Measurements from ENCODE around the gene TEX9.
"Not testable (repeated sequence)": the region's sequence is repeated elsewhere in the genome, so short reads cannot be mapped to it uniquely, and the experiment has no call there.

The TEX9 gene

DNA sequence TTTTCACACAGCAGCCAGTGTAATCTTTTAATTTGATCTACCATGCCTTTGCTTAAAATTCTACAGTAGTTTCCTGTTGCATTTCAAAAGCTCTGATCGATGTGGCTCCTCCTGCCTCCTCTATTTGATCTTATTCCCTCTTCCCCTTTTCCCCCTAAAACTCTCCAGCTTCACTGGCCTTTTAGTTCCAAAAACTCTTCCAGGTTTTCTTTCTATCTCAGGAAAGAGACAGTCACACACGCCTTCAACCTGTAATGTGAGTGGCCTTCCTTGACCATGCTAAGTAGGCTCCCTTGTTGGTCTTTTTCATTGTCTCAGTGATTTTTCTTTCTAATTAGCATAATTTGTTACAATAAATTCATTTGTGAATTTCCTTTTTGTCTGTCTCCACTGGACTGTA lies 985 bp downstream of the TEX9 start:
- DNase-seq: no peak

DNA sequence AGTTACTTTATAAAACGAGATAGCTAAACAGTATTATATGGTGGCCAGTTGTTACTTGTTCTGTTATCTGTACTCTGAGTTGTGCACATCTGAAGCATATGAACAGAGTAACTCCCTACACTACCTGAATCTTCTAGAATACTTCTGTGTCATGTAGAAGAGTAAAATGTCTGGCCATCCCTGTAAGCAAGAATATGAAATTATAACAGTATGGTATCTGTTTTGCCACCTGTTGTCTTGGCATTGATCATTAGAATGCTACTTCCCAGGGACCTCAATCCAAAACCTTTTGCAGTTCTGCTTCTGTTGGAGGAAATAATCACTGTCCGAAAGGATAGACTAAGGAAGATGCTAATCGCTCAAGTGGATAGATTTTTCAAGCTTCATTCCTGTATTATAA lies 1.9 kb downstream of the TEX9 start:
- no peak for DNase-seq

DNA sequence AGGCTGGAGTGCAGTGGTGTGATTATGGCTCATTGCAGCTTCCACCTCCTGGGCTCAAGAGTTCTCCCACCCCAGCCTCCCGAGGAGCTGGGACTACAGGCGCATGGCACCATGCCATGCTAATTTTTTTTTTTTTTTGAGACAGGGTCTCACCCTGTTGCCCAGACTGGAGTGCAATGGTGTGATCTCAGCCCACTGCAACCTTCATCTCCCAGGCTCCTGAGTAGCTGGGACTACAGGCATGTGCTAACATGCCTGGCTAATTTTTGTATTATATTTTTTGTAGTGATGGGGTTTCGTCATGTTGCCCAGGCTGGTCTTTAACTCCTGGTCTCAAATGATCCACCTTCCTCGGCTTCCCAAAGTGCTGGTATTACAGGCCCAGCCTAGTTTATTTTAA lies 4.0 kb downstream of the TEX9 start:
- no peak for DNase-seq

DNA sequence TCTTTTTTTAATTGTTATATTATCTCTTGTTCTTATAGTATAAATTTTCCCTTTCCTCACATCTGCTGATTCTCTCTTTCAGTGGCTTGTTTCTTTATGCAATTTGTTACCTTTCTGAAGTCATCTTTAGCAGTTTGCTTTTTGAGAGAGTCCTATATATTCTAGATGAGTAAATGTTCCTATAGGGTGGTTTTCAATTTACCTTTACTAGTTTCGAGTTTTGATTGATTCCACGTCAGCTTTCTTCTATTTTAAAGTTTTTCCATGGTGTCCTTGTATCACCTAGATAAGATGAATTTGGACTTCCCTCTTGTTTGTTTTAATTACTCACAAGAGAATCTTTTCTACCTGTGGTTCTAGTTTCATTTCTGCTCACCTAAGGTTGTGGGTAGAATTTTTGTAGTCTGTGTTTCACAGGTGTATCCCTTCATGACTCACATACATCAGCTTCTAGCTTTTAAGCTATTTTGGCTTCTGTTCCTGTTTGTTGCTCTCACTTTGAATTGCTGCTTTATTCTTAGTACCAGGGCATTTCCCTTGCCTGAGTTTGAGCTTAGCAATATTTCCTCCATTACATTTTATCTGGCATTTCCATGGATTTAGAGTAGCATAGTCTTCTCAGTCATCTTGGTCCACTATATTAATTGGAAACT lies 6.4 kb downstream of the TEX9 start:
- no peak for DNase-seq

DNA sequence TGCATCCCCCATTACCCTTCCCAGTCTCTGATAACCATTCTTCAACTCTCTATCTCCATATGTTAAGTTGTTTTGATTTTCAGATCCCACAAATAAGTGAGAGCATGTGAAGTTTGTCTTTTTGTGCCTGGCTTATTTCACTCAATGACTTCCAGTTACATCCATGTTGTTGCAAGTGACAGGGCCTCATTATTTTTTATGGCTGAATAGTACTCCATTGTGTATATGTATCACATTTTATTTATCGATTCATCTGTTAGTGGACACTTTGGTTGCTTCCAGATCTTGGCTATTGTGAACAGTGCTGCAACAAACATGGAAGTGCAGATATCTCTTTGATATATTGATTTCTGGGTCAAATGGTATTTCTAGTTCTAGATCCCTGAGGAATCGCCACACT lies 9.5 kb downstream of the TEX9 start:
- not testable (repeated sequence) for DNase-seq

DNA sequence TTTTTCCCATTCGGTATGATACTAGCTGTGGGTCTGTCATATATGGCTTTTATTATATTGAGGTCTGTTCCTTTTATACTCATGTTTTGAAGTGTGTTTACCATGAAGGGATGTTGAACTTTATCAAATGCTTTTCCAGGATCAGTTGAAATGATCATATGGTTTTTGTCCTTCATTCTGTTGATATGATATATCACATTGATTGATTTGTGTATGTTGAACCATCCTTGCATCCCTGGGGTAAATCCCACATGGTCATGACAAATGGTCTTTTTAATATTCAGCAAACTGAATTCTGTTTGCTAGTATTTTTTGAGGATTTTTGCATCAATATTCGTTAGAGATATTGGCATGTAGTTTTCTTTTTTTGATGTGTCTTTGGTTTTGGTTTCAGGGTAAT lies 12.6 kb downstream of the TEX9 start:
- DNase-seq: not testable (repeated sequence)

DNA sequence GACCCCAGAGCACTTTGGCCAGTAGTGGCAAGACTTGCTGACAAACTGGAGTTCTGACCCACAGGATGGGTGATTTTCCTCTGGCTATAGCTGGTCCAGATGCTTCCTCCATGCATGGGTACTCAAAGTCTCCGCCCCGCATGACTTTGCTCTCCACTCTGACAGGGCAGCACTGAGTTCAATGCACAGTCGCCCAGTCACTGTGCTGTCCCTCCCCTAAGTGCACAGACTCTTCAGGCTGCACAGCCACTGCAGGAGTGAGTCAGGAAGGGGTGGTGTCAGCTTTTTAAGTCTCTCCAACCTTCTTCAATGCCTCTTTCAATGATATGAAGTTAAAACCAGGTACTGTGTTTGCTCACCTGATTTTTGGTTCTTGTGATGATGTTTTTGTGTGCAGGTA lies 17.8 kb downstream of the TEX9 start:
- no peak for DNase-seq

DNA sequence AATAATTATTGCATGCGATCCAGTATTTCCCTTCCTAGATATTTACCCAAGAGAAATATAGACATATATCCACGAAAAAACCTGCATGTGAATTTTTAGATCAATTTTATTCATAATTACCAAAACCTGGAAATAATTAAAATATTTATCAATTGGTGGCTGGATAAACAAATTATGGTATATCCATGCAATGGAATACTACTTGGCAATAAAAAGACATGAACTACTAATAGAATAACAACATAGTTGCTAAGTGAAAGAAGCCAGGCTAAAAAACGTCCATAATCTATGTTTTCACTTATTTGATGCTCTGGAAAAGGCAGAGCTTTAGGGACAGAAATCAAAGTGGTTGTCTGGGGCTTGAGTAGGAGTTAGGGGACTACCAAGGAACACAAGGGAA lies 20.7 kb downstream of the TEX9 start:
- no peak for DNase-seq

DNA sequence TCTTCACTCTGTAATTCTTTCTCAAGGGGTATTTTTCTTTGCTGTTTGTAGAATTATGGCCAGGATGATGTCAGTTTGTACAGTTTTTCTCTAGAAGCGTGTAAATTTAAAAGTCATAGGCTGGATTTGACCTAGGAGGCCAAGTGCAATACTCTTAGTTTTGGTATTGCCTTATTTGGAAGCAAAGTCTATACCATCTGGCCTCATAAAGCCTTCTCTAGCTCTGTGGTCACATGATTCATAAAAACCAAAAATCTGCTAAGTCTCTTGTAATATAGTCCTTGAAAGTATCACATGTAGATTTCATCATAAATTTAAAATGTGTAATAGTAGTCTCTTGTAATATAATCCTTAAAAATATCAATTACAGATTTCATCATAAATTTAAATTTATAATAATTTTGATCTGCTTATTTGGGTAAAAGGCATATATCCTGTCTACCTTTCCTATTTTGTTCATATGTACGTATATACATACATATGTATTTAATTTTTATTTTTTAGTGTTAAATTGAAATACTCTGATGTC lies 25.6 kb downstream of the TEX9 start:
- DNase-seq: no peak

DNA sequence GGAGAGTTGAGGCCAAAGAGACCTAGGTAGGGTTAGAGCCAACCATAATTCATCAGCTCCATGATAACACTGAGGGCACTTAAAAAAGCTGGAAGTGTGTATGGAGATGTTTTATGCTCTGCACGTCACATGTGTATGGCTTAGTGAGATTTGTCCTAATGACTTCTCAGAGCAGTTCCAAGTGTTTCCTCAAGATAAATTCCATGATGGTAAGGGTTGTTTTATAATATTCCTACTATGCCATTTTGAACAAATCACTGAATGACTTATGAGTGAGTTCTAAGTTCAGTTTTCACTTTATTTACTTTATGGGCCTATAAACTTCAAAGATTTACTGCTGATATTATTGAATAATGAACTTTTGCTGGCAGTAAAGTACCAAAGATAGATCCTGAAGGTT lies 28.1 kb downstream of the TEX9 start:
- DNase-seq: no peak

DNA sequence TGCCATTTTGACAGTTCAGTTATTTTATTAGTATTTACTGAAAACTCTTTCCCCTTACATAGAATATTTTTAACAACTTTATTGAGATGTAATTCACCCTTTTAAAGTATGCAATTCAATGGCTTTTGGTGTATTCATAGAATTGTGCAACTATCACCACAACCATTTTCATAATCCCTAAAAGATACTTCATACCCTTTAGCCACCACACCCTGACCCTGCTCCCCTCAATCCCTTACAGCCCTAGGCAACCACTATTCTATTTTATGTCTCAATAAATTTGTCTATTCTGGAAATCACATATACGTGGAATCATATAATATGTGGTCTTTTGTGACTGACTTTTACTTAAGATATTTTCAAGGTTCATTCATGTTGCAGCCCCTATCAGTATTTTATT lies 29.7 kb downstream of the TEX9 start:
- DNase-seq: no peak

DNA sequence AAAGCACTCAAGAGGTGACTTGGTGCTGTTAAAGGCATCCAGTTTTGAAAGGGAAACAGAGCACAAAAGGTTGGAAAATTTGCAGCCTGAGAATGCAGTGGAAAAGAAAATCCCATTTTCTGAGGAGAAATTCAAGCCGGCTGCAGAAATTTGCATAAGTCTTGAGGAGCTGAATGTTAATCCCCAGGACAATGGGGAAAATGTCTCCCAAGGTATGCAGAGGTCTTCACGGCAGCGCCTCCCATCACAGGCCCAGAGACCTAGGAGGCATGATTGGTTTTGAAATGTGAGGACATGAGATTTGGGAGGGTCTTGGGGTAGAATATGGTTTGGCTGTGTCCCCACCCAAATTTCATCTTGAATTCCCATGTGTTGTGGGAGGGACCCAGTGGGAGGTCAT lies 32.1 kb downstream of the TEX9 start:
- DNase-seq: not testable (repeated sequence)

DNA sequence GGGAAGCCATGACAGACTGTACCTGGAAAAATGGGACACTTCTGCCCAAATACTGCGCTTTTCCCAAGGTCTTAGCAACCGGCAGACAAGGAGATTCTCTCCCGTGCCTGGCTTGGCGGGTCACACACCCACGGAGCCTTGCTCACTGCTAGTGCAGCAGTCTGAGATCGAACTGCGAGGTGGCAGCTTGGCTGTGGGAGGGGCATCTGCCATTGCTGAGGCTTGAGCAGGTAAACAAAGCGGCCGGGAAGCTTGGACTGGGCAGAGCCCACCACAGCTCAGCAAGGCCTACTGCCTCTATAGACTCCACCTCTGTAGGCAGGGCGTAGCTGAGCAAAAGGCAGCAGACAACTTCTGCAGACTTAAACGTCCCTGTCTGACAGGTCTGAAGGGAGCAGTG lies 34.0 kb downstream of the TEX9 start:
- DNase-seq: not testable (repeated sequence)

DNA sequence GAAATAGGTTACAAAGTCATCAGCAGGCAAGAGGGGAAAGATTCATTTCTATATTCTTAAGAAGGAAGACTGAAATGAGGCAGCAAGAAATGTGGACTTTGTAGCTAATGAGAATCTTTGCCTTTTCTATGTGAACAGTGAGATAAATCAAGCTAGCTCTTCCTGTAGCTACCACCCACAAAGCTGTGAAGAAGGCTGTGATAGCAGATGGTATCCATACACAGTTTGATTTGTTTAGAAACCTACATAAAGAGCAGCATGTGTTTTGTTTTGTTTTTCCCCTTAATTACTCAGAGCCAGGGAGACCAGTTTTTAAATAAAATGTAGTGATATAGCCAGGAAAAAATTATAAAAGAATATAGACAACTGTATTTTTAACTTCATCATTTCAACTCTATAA lies 45.5 kb downstream of the TEX9 start:
- no peak for DNase-seq

DNA sequence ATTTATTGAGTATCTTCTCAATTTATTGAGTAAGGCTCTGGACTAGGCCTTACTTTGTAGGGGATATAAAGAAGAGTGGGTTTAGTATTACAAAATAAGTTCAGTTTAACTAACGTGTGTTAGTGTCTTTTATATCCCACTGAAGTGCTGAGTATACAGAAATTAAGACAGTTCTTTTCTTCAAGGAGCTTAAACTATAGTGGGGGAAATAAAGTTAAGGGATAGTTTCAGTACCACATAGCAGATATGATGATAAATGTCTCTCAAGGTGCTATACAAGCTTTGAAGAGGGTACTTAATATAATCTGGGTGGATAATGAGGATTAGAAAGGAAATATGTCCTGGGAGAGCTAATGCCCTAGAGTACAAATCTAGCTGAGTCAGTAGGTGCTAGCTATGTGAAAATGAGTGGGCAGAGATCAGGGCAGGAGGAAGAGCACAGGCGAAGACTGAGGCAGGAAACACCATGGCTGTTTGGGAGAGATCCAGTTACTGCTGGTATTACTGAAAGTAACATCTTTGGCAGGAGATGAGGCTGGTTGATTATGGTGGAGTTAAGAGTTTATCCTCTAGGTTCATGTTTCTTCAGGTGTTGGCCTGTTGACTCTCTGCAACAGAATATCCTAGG lies 46.0 kb downstream of the TEX9 start:
- DNase-seq: no peak

DNA sequence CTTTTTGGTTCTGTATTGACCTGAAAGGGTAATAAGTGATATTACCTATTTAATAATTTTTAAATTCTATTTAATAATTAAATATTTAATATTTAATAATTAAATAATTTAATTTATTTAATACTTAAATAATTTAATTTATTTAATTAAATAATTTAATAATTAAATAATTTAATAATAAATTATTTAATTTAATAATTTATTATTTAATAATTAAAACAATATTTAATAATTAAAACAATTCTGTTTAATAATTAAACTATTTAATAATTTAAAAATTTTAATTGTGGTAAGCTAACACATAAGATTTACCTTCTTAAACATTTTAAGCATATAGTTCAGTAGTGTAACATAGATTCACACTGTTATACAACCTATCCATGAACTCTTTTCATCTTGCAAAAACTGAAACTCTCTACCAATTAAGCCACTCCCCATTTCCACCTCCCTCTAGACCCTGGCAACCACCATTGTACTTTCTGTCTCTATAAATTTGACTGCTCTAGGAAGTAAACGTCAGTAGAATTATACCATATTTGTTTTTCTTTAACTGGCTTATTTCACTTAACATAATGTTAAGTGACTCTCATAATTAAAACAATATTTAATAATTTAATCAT lies 48.0 kb downstream of the TEX9 start:
- not testable (repeated sequence) for DNase-seq

DNA sequence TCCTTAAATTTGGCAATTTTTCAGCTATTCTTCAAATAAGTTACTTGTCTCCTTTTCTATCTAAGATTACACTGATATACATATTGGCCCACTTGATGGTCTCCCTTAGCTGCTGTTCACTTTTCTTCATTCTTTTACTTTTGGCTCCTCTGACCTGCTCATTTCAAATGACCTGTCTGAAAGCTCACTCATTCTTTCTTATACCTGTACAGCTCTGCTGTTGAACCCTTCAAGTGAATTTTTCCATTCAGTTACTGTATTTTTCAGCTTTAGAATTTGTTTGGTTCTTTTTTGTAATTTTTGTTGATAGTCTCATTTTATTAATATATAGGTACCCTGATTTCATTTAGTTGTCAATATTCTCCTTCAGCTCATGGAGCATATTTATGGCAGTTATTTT lies 60.0 kb downstream of the TEX9 start:
- DNase-seq: no peak

DNA sequence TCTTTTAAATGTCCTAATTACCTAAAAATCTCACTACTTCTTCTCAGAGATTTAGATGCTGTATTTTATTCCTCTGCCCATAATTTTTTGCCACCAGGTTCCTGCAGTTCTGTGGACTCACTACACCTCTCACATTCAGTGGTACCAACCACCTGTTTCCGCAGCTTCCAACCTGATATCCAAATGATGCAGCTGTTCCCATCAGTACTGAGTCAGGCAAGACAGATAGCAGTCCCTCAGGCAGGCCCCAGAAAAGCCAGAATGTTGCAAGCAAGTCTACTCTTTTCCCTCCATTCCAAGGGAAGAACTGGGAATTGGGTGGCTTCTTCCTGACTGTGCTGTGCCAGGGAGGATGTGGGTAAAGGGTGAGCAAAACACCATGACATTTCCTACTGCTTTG lies 60.8 kb downstream of the TEX9 start:
- no peak for DNase-seq

DNA sequence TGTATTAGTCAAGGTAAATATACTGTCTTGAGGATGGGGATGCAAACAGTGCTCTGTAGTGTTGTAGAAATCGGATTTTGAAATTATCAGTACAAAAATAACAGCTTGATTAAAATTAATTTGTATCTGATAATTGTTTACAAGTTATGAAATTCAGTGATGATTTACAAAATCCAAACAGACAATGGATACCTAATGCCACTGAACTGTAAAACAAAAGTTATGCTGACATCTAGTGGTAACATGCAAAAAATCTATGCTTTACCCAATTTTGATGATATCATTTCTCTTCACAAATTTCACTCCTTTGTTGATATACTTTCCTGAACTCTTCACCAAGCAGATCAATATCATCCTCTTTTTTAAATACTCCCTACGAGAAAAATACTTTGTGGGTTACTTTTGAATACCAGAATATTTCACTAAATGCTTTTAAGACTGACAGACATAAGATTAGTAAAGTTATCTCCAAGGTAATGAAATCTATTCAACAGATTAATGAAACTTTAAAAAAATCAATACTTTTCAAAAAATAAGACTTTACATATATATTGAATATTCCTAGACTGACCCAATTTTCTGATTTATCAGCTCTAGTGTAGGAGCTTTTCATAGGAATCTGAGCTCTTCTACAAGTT lies 63.7 kb downstream of the TEX9 start:
- DNase-seq: peak in 3 of 4 experiments; percentile 0 to 67 (median 59)

DNA sequence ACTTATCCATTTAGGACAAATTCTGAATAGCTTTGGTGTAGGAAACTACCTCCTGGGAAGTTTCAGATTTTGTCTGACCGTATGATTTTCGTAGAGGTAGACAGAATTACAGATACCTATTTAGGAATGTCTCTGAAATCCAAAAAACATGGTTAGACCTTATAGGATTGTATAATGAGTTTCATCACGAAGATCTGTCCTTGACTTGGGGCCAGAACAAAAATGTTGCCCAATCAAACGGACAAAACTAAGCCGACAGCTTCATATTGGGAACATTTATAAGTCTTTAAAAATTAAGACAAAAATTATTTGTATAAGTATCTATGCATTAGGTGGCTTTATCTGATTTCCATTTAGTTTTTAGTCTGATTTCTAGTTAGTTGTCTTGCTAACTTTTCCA lies 67.1 kb downstream of the TEX9 start:
- no peak for DNase-seq

DNA sequence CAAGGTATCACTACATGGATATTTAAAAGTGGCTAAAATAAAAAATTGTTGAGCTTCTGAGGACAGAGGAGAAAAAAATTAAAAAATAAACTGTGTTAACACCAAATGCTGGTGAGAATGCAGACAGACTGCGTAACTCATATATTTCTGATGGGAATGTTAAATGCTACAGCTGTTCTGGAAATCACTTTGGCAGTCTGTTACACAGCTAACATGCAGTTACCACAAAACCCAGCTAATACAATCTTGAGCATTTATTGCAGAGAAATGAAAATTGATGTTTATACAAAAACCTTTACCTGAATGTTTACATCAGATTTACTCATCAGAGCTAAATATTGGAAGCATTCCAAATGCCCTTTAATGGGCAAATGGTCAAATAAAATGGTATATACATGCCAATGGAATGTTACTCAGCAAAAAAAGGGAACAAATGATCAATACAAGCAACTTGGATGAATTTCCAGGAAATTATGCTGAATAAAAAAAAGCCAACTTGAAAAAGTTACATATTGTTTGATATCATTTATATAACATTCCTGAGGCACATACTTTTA lies 75.1 kb downstream of the TEX9 start:
- DNase-seq: no peak

DNA sequence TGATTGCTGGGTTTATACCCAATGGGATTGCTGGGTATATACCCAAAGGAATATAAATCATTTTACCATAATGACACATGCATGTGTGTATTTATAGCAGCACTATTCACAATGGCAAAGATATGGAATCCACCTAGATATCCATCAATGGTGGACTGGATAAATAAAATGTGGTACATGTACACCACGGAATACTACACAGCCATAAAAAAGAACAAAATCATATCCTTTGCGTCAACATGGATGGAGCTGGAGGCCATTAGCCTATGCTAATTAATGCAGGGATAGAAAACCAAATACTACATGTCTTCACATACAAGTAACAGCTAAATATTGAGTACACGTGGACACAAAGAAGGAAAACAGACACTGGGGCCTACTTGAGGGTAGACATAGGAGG lies 77.1 kb downstream of the TEX9 start:
- DNase-seq: no peak

DNA sequence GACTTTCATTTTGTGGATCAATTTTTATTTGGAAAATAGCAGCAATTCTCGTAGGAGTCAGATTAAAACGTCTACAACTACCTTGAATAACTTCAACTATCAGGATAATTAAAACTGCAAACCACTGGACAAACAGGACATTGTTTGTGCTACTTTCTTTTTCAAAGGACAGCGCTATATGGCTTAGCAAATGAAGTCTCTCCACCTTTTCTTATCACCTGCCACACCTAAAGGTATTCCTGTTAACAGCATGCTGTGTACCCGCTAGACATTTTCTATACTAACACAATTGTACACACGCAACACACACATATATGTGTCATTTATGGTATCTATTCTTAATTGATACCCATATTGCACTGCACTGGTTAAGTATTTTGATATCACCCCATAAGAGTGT lies 80.5 kb downstream of the TEX9 start:
- DNase-seq: no peak

Measured in suppressor macrophage (primary cell).